HG03097 (cell line): ENCODE results near the gene PFKP.
A peak's percentile ranks its signal among the peaks of the same experiment; 100 is the strongest.

Experiments used
- ATAC-seq: cut with Tn5 transposase; IDR thresholded peaks from one replicate; pipeline ENCODE4 v1.9.1; 2021; ENCODE audit not compliant: unreplicated experiment, low FRiP score

PFKP gene

DNA sequence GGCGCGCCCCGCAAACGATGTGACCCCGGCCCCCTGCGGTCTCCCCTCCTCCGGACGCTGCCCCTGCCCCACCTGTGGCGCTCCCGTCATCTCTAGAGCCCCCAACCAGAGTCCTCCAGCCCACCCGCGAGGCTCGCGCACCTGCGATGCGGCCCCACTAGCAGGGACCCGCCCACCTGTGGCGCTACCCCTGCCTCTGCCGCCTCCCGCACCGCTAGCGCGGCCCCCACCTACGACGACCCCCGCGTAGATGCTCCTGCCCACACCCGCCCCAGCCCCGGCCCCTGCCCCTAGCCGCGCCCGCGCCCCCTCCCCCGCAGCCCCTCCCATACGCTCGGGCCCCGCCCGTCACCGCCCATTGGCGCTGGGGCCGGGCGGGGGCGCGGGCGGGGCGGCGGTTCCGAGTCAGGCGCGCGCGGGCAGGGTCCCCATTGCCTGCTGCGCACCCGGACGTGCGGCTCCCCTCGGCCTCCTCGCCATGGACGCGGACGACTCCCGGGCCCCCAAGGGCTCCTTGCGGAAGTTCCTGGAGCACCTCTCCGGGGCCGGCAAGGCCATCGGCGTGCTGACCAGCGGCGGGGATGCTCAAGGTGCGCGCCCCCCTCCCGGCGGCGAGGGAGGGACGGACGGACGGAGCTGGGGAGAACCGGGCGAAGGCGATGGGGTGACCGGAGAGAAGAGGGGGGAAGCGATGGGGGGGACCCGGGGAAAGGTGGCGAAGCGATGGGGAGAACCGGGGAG, at the start of gene PFKP:
Gene PFKP (plus strand): TSS at position 431 of the 741 bp plus-strand sequence. CDS start 48 bp downstream, at position 479.
- ATAC-seq: peak; percentile 43

DNA sequence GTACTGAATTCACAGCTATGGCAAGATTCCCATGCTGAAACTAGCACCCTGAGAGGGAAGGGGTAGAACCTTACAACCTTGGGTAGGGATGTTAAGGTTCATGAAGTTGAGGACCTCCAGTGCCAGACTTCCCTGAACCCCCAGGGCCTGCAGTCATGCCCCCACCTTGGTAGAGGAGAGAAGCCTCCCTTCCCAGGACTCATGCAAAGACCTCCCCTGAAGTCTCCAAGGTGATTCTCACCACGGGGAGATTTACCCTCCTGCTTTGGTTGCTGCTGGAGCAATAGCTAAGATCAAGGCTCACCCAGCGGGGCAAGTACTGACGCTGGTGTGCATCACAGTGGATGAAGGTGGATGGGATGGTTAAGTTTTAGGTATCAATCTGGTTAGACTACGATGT, 49.1 kb upstream of the PFKP start:
- no peak for ATAC-seq

DNA sequence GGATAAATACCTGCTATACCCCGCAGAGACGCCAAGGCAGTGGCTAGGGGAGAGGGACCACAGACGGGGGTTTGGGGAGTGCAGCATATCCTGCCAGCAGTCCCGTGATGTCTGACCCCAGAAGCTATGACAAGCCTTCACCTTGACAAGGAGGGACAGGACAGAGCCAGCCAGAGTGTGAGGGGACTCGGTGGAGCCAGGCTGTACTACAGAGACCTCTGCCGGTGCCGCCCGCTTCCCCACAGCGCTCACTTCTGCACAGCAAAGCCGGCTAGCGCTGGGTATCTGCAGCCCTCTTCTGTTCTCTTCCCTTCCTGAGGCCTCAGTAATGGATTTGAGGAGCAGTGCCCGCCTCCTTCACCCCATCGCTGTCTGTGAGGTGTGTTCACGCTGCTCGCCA, 47.0 kb upstream of the PFKP start:
- no peak for ATAC-seq

DNA sequence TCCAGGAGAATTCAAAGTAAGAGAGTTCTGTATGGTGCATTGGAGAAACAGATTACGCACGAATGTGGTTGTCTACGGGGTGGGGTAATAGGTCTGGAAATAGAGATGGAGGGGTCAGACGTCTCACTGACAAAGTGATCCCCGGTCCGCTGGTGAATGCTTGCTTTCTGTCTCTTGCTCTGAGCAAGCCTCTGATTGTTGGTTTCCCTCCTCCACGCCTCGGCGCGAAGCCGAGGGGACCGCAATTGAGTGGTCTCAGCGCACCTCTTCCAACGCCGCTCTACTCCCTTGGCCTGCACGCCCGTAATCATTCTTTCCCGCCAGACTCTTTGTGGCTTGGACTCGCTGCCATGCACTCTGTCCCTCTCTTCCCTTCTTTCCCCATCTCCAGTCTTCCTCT, 46.5 kb upstream of the PFKP start:
- no peak for ATAC-seq

DNA sequence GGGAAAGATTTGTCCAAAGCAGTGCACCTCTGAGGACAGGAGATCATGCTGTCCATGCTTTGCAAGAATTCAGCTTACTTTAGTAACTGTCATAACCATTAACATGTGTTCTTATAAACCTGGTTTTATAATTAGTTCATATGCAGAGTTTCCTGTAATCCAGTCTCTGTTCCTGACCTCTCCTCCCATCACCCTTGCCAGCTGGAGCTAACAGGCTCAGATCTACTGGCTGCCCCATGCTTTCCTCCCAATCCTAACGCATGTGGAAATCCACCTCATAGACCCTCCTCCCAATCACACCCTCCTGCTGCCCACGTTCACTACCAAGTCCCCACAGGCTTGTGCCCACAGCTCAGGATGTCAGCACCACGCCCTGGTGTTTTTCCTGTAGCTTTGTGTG, 45.3 kb upstream of the PFKP start:
- ATAC-seq: no peak

DNA sequence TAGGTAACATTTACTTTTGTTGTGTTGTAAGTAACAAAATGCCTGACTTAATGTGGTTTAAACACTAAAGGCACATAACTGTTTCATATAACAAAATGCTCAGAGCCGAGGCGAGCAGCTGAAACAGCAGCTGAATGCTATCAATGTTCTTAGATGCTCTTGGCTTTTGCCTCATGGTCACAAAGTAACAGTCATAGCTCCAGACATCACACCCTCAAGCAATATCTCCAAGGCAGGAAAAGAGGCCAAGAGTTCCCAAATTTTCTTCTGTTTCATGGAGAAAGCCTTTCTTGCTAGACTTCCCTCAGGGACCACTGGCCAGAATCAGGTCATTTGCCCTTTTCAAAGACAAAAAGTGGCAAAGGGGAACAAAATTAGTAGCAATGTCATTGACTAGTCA, 43.5 kb upstream of the PFKP start:
- no peak for ATAC-seq

DNA sequence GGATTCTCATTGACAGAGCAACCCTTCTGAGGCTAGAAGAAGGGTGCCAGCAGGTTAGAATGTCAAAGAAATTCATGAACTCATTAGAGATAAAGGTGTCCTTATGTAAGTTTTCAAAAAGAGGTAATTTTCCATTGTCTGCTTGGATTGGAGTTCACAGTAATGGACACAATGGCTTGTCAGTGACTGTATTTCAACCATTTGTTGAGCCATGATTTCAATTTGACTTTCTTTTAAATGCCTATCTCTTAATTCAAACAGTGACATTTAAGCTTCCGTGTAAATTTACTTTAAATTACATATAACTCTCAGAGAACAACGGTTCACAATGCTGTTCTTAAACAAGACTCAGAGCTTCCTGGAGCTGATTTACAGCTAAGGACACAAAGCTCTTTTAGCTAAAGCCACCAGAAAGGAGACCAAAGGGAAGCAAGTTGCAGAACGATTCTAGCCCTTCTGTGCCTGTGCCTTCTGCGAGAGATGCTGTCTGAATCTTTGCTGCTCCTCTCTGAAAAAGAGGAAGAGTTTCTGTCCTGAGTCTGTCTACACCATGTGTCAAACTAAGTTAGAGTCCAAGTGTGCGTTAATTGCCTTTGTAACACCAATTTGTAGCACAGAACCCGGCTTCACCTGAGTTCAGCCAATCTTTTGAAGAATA, 42.2 kb upstream of the PFKP start:
- no peak for ATAC-seq

DNA sequence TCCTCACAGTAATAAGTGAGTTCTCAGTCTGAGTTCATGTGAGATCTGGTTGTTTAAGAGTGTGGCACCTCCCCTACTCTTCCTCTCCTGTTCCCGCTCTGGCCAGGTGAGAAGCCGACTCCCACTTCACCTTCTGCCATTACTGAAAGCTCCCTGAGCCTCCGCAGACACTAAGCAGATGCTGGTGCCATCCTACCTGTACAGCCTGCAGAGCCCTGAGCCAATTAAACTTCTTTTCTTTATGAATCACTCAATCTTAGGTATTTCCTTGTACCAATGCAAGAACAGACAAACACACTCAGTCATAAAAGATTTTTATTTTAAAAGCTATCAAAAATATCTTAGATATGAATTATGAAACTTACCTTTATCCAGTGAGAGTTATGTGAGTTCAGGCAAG, 39.5 kb upstream of the PFKP start:
- no peak for ATAC-seq

DNA sequence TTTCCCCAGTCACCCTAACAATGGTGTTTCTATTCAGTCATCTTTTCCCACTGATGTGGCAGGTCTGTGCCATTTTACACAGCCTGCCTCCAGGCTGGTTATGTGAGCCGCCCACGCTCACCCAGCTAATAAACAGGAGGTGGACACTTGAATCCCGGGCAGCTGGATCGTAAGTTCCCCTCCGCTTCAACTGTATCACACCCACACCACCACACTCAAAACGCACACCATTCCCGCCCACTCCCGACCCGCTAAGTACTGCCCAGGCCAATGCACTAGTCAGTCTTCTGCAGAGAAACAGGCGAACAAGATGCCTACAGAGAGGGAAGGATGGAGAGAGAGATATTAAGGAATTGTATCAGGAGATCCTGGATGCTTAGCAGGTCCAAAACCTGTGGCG, 38.9 kb upstream of the PFKP start:
- no peak for ATAC-seq

DNA sequence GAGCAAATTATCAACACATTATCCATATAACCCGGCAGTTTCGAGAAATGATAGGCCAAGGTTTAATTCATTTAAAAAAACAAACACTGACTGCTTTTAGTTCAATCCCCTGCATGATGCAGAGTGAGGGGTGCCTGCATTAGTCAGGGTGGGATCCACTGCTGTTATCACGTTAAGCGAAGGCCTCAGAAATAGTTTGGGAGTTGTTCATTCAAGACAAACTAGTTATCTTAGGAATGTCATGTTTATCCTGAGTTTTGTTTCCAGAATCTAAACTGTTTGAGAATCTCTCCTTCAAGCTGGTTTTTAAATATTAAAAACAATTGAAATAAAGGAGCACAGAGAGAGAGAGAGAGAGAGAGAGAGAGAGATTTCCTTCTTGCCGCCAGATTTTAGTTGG, 36.6 kb upstream of the PFKP start:
- ATAC-seq: no peak

DNA sequence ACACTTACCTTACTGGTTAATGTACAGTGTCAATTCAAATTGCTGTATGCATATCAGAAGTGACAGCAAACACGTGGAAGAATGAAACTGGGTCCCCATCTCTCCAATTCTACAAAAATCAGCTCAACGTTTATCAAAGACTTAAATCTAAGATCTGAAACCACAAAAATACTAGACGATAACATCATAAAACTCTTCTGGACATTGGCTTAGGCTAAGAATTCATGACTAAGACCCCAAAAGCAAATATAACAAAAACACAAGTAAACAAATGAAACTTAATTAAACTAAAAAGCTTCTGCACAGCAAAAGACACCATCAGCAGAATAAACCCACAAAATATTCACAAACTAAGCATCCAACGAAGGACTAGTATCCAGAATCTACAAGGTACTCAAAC, 35.9 kb upstream of the PFKP start:
- no peak for ATAC-seq

DNA sequence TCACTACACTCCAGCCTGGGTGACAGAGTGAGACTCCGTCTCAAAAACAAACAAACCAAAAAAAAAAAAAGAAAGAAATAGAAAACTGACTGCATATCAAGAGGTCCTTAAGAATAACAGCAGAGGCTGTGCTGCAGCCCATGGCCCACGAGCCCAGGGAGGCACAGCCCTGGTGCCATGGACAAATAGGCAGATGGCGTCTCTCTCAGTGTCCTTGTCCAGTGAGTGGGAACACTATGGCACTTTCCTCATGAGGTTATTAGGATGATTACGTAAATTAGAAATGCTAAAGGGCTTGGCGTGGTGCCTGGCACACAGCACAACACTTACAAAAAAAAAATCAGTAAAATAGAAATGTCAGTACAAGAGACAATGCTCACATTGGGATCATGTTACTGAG, 33.4 kb upstream of the PFKP start:
- no peak for ATAC-seq

DNA sequence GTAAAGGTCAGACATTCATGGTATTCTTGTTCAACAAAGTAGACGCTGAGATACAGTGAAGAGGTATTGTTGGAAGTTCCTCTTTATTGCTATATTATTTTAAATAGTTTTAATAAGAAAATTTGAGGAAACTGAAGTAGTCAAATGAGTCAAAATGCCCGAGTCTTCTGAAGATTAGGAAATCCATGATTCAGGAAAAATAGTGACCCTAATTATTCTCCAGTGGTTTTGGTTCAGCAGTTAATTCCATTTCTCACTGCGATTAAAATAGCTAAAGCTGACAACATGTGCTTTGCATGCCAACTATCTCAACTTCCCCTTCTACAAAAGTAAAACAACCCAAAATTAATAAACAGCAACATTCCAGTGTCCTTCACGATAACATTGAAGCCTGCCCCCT, 32.7 kb upstream of the PFKP start:
- ATAC-seq: no peak

DNA sequence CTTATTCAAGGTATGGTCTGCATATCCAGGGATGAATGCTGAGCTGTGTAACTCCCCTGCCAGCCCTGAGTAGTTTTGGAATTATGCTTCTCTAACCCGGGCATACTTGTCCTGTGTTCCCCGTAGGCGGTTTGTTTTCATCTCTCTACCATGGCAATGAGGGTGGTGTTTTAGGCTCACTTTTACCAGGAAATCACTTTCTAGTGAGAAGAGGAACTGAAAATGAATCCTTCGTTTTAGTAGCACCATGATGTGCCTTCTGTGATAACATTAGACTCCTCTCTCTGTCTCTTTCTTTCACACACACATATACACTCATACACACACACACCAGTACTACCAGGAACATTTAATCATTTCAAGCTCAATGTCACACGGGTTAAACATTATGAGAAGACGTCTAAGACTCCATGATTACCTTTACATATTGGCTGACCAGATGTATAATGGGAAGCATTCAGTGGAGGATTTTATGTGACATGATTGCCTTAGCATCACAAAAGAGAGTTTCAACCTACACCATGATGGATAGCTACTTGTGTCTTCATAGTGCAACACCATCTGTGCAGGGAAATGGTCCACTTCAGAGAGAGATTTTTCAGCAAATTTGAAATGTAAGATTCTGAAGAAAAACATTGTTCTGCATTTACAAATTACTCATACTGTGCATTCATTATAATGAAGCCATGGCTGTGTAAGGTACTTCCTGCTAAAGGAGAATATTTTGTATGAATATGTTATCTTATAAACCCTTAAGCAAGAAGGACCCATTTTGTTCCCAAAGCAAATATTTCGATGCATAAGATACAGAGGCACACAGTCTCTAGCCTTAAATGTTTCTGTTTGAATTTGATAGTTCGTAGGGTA, 31.0 kb upstream of the PFKP start:
- peak; percentile 91 for ATAC-seq

DNA sequence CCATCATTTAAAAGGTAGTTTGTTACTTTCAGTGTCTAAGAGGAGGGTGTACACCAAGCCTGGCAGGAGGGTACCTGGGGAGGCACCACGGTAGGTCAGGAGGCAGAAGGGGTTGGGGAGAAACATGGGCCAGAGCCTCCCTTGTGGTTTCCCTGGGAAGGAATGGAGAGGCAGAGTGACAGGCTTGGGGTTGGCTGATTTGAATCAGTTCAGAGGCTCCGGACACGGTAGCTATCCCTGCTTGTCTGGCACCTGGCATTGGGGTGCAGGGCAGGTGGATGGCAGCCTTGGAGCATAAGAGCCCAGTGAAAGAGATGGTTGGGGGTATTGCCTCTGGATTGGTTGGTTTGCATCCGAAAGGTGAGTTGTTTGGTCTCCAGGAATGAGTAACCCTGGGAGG, 30.2 kb upstream of the PFKP start:
- no peak for ATAC-seq

DNA sequence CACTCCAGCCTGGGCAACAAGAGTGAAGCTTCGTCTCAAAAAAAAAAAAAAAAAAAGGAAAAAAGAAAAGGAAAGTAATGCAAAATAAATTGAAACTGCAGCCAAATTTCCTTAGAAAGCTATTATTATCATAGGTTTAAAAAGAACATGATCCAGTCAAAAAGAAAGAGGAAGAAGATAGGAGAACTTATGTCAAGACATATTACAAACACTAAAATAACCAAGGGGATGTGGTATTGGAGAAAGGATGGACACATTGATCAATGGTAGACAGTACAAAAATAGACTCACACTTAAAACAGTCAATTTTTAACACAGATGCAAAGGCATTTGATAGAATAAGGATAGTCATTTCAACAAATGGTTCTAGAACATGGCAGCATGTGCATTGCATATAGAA, 27.3 kb upstream of the PFKP start:
- no peak for ATAC-seq

DNA sequence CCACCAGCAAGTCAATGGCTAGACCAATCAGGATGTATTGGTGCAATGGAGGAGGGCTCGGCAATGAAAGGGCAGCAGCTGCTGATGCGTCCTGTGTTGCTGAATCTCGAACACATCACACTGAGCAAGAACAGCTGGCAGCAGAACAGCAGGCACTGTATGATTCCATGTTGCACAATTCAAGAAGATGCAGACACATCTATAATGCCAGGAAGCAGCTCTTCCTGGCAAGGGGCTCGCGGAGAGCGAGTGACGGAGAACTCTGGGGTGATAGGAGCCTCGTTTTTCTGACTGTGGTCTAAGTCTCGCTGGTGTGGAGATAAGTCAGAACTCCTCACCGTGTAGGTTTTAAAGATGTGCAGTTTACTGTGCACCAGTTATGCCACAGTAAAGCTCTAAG, 24.8 kb upstream of the PFKP start:
- ATAC-seq: no peak

DNA sequence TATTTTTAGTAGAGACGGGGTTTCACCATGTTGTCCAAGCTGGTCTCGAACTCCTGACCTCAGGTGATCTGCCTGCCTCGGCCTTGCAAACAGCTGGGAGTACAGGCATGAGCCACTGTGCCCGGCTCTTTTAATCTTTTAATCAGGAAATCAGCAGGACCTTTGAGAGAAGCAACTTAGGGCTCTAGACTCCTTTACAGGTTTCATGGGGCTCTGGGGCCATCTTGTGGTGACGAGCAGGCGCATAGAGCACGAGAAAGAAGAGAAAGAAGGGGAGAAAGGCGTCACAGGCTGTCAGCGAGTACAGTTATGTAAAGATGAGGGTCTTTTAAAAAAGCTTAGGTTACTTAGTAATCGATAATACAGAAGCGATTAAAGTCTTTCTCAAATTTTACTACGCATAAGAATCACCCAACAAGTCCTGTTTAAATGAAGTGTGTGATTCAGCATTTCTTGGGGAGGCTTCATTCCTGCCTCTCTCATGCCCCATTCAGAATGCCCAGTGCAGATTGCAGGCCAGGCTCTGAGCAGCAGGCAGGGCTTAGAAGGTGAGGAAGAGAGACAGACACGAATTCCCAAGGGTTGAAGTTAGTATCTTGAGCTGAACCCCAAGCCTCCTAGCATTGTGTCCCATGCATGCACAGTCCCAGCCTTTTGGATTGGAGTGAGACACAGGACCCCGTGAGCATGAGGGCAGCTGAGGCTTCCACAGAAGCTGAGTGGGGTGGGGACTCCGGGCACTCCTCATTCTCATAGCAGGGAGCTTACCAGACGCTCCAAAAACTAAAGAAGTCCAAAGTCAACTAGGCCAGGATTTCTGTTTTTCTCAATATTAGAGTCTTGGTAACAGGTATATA, 23.6 kb upstream of the PFKP start:
- peak; percentile 76 for ATAC-seq

DNA sequence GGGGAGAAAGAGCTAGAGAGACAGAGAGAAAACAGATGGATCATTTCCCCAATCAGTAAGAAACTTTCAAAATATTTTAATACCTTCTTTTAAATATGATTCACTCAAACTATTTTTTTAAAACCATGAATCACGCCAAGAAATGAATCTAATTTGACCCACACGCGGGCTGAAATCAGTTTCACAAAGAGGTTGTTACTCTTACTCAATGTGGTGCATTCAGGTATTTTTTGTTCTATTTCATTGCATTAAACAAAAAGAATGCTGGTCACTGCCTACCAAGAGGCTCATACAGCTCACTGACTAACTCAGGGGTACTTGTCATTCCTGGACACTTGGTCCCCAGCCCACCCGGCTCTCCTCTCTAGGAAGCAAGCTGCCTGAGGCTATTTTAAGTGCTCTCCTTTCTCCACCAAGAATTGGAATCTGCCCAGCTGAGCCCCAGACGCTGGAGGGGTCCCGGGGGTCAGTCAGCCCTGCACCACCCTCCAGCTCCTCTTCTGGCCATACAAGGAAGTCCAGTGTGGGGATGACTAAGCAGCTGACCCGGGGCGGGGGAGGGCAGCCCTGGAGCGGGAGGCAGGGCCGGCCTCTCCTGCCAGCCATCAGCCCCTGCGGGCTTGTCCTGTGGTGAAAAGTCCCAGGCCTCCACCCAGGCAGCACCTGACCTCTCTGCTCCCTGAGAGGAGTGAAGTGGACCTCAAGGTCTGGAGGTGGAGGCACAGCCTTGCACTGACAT, 21.7 kb upstream of the PFKP start:
- no peak for ATAC-seq

DNA sequence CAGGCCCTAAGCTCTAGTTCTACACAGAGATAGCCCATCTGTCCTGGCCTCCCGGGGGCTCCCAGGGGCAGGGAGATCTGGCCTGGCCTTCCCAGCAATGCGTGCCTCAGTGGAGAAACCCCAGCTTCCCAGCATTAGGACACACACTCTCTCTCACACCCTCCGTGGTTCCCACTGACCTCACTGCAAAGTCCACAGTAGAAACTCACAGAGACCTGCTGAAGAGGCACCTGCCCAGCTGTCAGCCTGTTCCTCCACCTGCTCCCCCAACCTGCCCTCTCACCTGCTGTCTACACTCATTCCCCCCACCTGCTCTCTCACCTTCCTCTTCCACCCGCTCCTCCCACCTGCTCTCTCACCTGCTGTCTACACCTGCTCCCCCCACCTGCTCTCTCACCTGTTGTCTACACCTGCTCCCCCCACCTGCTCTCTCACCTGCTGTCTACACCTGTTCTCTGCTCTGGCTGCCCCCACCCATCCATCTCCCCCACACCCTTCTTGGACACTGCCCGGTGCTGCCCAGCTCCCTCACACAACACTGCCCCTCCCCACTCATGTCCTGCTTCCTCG, 21.1 kb upstream of the PFKP start:
- ATAC-seq: no peak
